HAP-1 (cell line): Measurements from ENCODE around the gene UBTD1.
A peak's percentile ranks its signal among the peaks of the same experiment; 100 is the strongest.
"Not testable (repeated sequence)": the region's sequence is repeated elsewhere in the genome, so short reads cannot be mapped to it uniquely, and the experiment has no call there.

Experiments
- DNase-seq, 2 experiments: peaks; one replicate each; pipeline ENCODE4 v3.0.0-alpha.2; 2016 to 2020; ENCODE audit warnings: low spot score in 2 of 2
- H3K27me3 ChIP-seq: fragments of 250-450 bp; sonication (Bioruptor Pico); 2 replicates; pipeline ENCODE4 v1.5.1; 2020; ENCODE audit warnings: low read depth, mild to moderate bottlenecking, moderate library complexity
- H3K36me3 ChIP-seq: fragments of 250-450 bp; sonication (Bioruptor Pico); replicated peaks from 2 replicates; pipeline ENCODE4 v1.5.1; 2020; ENCODE audit warnings: mild to moderate bottlenecking
- H3K4me1 ChIP-seq: fragments of 250-450 bp; sonication (Bioruptor Pico); 2 replicates; pipeline ENCODE4 v1.5.1; 2020; ENCODE audit warnings: mild to moderate bottlenecking
- H3K4me3 ChIP-seq: fragments of 250-450 bp; sonication (Bioruptor Pico); 2 replicates; pipeline ENCODE4 v1.5.1; 2020; ENCODE audit warnings: mild to moderate bottlenecking, moderate library complexity
- H3K9me3 ChIP-seq: fragments of 250-450 bp; sonication (Bioruptor Pico); 2 replicates; pipeline ENCODE4 v1.5.1; 2020; ENCODE audit warnings: mild to moderate bottlenecking, moderate library complexity
- in situ Hi-C: fragments of 300-500 bp; cut with MboI; formaldehyde crosslinking; loops from 3 replicates; pipeline ENCODE4 v1.14.3; 2020; ENCODE audit warnings: low sequenced_read_pairs, inconsistent platforms, mixed read lengths

Gene UBTD1

GRCh38 chr10:97466755-97467154, 32.0 kb upstream of the UBTD1 start:
- Histone ChIP-seq H3K4me3 (no peak overlapping the region), H3K9me3 (no peaks in the 10 kb centered on the region), H3K36me3 (peaks cover 88% of the 10 kb centered on the region), H3K27me3 (no peaks in the 10 kb centered on the region), H3K4me1 (no peaks in the 10 kb centered on the region)
- DNase-seq, result no peak
- in situ Hi-C loops, result no loop called here

- Histone ChIP-seq H3K9me3 (no peaks in the 10 kb centered on the region), H3K36me3 (peaks cover 84% of the 10 kb centered on the region), H3K4me3 (no peak overlapping the region), H3K27me3 (no peaks in the 10 kb centered on the region), H3K4me1 (no peaks in the 10 kb centered on the region)
- DNase-seq, result no peak
- in situ Hi-C loops, result no loop called here
These were observed 30.6 kb upstream of the UBTD1 start for GRCh38 chr10:97468162-97468561.

GRCh38 chr10:97468781-97469180, 29.9 kb upstream of the UBTD1 start:
- DNase-seq, H3K27me3 ChIP-seq, H3K4me1 ChIP-seq, H3K4me3 ChIP-seq, in situ Hi-C loops, H3K9me3 ChIP-seq: not testable (repeated sequence)
- peaks cover 84% of the 10 kb centered on the region for H3K36me3 ChIP-seq

- no peaks in the 10 kb centered on the region for H3K27me3 ChIP-seq
- in situ Hi-C loops, result no loop called here
- no peaks in the 10 kb centered on the region for H3K9me3 ChIP-seq
- no peak overlapping the region for H3K4me3 ChIP-seq
- peaks cover 21% of the 10 kb centered on the region for H3K4me1 ChIP-seq
- no peak for DNase-seq
- H3K36me3 ChIP-seq, result peaks cover 79% of the 10 kb centered on the region
These were observed 23.8 kb upstream of the UBTD1 start for GRCh38 chr10:97474918-97475317.

GRCh38 chr10:97475936-97476594, 22.7 kb upstream of the UBTD1 start:
- peak; percentile 34 to 80 for DNase-seq
- Histone ChIP-seq H3K9me3 (no peaks in the 10 kb centered on the region), H3K27me3 (no peaks in the 10 kb centered on the region), H3K4me3 (no peak overlapping the region), H3K4me1 (peaks cover 27% of the 10 kb centered on the region), H3K36me3 (peaks cover 72% of the 10 kb centered on the region)
- in situ Hi-C loops, result no loop called here

GRCh38 chr10:97479410-97479809, 19.3 kb upstream of the UBTD1 start:
- H3K4me3 ChIP-seq, DNase-seq, in situ Hi-C loops, H3K9me3 ChIP-seq, H3K27me3 ChIP-seq: not testable (repeated sequence)
- H3K4me1 ChIP-seq, result peaks cover 27% of the 10 kb centered on the region
- H3K36me3 ChIP-seq, result peaks cover 55% of the 10 kb centered on the region

GRCh38 chr10:97479939-97480338, 18.8 kb upstream of the UBTD1 start:
- Histone ChIP-seq H3K27me3 (no peaks in the 10 kb centered on the region), H3K4me3 (no peak overlapping the region), H3K4me1 (peaks cover 27% of the 10 kb centered on the region), H3K9me3 (no peaks in the 10 kb centered on the region), H3K36me3 (peaks cover 49% of the 10 kb centered on the region)
- peak; percentile 96 for DNase-seq
- in situ Hi-C loops, result no loop called here

GRCh38 chr10:97481071-97481470, 17.7 kb upstream of the UBTD1 start:
- Histone ChIP-seq H3K9me3 (no peaks in the 10 kb centered on the region), H3K36me3 (peaks cover 50% of the 10 kb centered on the region), H3K27me3 (no peaks in the 10 kb centered on the region), H3K4me1 (peaks cover 19% of the 10 kb centered on the region), H3K4me3 (no peak overlapping the region)
- in situ Hi-C loops, result no loop called here
- DNase-seq, result no peak

GRCh38 chr10:97482381-97482780, 16.3 kb upstream of the UBTD1 start:
- Histone ChIP-seq H3K9me3 (no peaks in the 10 kb centered on the region), H3K27me3 (no peaks in the 10 kb centered on the region), H3K36me3 (peaks cover 40% of the 10 kb centered on the region), H3K4me3 (no peak overlapping the region), H3K4me1 (peaks cover 11% of the 10 kb centered on the region)
- no peak for DNase-seq
- in situ Hi-C loops, result no loop called here

GRCh38 chr10:97483506-97483905, 15.2 kb upstream of the UBTD1 start:
- H3K4me1 ChIP-seq, result peaks cover 11% of the 10 kb centered on the region
- H3K9me3 ChIP-seq, result no peaks in the 10 kb centered on the region
- in situ Hi-C loops, result no loop called here
- no peak overlapping the region for H3K4me3 ChIP-seq
- no peak for DNase-seq
- no peaks in the 10 kb centered on the region for H3K27me3 ChIP-seq
- H3K36me3 ChIP-seq, result peaks cover 34% of the 10 kb centered on the region

- in situ Hi-C loops, result no loop called here
- peaks cover 30% of the 10 kb centered on the region for H3K36me3 ChIP-seq
- no peak for DNase-seq
- no peak overlapping the region for H3K4me3 ChIP-seq
- no peaks in the 10 kb centered on the region for H3K9me3 ChIP-seq
- peaks cover 11% of the 10 kb centered on the region for H3K4me1 ChIP-seq
- no peaks in the 10 kb centered on the region for H3K27me3 ChIP-seq
These were observed 14.8 kb upstream of the UBTD1 start for GRCh38 chr10:97483921-97484320.

GRCh38 chr10:97485647-97486281, 13.0 kb upstream of the UBTD1 start:
- Histone ChIP-seq H3K27me3 (no peaks in the 10 kb centered on the region), H3K36me3 (peaks cover 23% of the 10 kb centered on the region), H3K4me3 (no peak overlapping the region), H3K9me3 (no peaks in the 10 kb centered on the region), H3K4me1 (peaks cover 4% of the 10 kb centered on the region)
- no peak for DNase-seq
- in situ Hi-C loops, result no loop called here

GRCh38 chr10:97490592-97490991, 8.1 kb upstream of the UBTD1 start:
- peaks cover 6% of the 10 kb centered on the region for H3K4me1 ChIP-seq
- DNase-seq, result no peak
- in situ Hi-C loops, result no loop called here

GRCh38 chr10:97494151-97494550, 4.6 kb upstream of the UBTD1 start:
- no peak for DNase-seq
- no peaks in the 10 kb centered on the region for H3K27me3 ChIP-seq
- in situ Hi-C loops, result no loop called here

More at GRCh38 chr10:97490592-97490991, 8.1 kb upstream of the UBTD1 start:
- Histone ChIP-seq H3K27me3 (no peaks in the 10 kb centered on the region), H3K36me3 (peaks cover 23% of the 10 kb centered on the region), H3K4me3 (no peak overlapping the region), H3K9me3 (no peaks in the 10 kb centered on the region)

More at GRCh38 chr10:97494151-97494550, 4.6 kb upstream of the UBTD1 start:
- Histone ChIP-seq H3K4me3 (no peak overlapping the region), H3K4me1 (peaks cover 17% of the 10 kb centered on the region), H3K36me3 (peaks cover 20% of the 10 kb centered on the region), H3K9me3 (no peaks in the 10 kb centered on the region)
